Mucosa of gallbladder (tissue), 1 donor: ENCODE measurements around the gene SPRYD7. TPM values are rescaled to one million over a fixed set of nuclear protein-coding genes. Genes with fewer than 3 reads are reported as not detected.
"Not testable (repeated sequence)": the region's sequence is repeated elsewhere in the genome, so short reads cannot be mapped to it uniquely, and the experiment has no call there.

Source experiments
- DNase-seq: peaks from one replicate; pipeline ENCODE4 v3.0.0-alpha.2; 2020; ENCODE audit warnings: low spot score
- total RNA-seq: library from RNA; stranded (reverse); gene quantifications from one replicate; pipeline ENCODE4 v1.2.1, GENCODE V29; 2021
- donor health status: DM: no; HTN: no; CAD: no.

The SPRYD7 gene, protein sequence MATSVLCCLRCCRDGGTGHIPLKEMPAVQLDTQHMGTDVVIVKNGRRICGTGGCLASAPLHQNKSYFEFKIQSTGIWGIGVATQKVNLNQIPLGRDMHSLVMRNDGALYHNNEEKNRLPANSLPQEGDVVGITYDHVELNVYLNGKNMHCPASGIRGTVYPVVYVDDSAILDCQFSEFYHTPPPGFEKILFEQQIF
- 6.3 TPM for total RNA-seq

DNA sequence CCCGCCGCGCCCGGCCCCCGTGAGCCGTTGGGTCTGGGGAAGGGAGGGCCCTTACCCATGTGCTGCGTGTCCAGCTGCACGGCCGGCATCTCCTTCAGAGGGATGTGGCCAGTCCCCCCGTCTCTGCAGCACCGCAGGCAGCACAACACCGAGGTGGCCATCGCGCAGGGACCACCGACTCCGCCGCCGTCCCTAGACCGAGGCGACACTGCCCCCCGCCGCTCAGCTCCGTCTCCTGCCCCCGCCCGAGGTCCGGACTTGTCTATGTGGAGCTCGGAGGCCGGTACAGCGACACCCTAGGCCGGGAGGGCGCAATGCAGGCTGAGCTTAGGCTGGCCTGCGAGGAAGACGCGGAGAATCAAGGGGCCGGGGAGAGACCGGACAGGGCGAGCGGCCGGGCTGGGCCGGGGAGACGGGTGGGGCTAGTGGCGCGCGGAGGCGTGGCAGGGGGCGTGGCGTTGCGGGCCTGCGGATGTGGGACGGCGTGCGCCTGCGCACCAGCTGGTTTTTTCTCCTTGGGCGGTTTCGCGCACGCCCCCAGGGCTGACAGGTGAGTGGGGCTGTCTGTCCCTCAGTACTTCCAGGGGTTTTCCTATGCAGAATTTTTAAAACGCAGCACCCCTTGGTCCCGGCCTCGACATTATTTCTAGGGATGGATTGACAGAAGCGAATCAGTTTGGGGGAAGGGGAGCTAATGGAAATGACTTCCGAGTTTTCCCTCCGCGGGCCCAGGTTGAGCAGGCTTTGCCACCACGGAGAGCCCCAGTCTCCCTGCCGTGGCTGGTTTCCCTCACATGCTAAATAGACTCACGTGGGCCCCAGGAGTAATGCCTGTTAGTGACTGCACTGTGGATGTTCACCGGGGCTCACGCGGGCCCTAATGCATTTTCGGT lies at the start of gene SPRYD7:
TSS of gene SPRYD7 (minus strand) at position 266 of the 893 bp plus-strand sequence. CDS start at position 161, 105 bp downstream.
- DNase-seq: peak; percentile 98

DNA sequence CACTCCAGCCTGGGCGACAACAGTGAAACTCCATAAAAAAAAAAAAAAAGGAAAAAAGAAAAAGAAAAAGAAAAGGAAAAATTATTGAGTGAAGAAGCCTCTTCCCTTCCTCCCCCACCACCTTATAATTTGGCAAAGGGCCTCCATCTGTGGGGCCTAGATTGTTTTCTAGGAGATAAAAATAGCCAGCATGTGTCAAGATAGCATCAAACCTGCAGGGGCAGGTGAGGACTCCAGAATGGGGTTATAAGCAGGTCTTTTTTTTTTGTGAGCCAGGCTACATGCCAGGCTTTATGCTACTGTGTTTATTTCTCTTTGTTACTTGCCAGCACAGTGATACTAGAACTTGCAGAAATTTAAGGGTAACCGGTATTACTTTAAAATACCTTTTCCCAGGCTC lies 49.0 kb upstream of the SPRYD7 start:
- DNase-seq: no peak

DNA sequence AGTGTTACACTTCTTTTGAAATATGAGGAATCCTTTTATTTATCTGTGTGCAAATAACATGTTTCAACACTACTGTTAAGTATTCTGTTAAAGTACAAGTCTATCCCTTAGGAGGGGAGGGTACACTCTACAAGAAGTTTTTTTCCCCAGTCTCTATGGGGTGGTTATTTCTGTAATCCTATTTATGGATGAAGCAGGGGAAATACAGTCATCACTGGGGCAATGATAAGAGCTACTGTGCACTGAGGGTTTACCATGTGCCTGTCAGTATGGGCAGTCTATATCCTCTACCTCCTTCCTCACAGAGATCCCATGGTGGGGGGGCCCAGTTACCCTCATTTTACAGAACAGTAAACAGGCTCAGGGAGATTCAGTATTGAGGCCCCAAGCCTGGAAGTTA lies 44.1 kb upstream of the SPRYD7 start:
- no peak for DNase-seq

- DNase-seq: no peak
Observed at GRCh38 chr13:49977992-49978391, 41.9 kb upstream of the SPRYD7 start.

- peak; percentile 60 for DNase-seq
Observed at GRCh38 chr13:49976314-49977258, 40.4 kb upstream of the SPRYD7 start.

GRCh38 chr13:49975826-49976225 lies 39.7 kb upstream of the SPRYD7 start:
- no peak for DNase-seq

GRCh38 chr13:49972709-49973108 lies 36.6 kb upstream of the SPRYD7 start:
- no peak for DNase-seq

DNA sequence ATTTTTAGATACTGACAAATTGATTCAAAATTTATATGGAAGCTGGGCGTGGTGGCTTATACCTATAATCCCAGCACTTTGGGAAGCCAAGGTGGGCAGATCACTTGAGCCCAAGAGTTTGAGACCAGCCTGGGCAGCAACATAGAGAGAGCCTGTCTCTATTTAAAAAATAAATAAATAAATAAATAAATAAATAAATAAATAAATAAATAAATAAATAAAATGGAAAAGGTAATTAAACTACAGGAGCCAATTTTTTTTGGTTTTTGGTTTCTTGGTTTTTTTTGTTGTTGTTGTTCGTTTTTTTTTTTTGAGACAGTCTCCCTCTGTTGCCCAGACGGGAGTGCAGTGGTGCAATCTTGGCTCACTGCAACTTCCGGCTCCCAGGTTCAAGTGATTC lies 31.3 kb upstream of the SPRYD7 start:
- no peak for DNase-seq

DNA sequence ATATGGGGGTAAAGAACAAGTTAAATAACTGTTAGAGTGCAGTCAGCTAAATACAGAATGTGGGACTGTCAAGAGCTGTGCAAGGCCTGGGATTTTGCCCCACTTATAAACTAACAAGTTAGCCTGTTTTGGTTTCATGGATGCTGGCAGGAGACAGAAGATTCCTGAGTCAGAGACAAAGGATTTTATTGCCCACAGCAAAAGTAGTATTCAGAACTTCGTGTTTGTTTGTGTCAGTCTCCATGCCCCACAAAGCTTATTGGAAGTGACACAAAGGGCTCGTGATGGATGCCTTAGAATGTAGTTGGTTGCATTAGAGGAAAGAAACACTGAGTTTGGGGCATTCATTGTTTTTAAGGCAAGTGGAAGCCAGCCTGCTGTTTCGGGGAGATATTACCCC lies 22.2 kb upstream of the SPRYD7 start:
- DNase-seq: no peak

- DNase-seq: no peak
Observed at GRCh38 chr13:49956131-49956530, 20.0 kb upstream of the SPRYD7 start.

DNA sequence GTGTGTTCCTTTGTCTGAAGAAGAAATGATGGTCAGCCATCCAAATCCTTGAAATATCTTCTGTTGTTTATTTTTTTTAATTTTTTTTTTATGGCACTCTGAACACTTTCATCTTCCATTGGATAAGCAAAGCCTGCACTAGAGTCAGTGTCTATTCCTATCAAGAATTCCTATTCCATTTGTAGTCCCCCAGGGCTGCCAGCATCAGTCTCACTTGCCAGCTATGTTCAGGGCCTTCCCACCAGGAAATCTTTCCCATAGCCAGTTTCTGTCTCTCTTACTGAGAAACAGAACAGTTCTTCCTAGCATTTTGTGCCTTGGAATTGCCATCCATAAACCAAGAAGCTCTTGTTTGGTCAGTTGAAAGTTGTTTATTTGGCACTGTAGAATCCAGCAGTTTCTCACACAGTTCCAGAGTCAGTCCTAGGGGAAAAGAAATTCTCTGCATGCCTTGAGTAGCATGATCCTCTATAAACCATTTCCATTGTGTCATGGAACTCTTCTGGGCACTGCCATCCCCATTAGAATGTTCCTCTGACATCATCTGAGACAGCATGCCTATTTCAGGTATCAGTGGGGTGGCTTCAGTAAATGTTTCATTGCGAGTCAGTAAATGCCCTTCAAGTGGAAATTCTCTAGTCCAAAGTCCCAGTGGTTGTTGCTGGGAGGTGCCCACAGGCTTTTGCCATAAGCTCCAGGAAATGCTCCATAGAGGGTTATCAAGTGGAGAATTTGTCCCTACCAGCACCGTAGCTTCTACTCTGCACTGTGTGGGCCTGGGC lies 18.7 kb upstream of the SPRYD7 start:
- DNase-seq: no peak

DNA sequence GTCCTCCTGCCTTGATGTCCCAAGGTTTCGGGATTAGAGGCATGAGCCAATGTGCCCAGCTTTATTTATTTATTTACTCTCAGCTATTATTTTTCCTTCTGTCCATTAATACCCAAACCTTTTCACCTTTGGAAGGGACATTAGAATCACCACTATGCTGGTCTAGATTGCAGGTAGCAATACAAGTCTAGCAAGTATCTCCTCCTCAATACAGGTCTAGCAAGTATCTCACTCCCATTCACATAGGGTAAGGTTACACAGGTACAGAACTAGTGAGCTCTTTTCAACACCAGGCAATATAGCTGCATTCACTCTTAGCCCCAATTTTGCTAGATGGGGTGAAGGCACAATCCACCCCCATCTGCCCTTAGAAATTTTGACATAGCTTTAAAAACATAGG lies 17.4 kb upstream of the SPRYD7 start:
- no peak for DNase-seq

DNA sequence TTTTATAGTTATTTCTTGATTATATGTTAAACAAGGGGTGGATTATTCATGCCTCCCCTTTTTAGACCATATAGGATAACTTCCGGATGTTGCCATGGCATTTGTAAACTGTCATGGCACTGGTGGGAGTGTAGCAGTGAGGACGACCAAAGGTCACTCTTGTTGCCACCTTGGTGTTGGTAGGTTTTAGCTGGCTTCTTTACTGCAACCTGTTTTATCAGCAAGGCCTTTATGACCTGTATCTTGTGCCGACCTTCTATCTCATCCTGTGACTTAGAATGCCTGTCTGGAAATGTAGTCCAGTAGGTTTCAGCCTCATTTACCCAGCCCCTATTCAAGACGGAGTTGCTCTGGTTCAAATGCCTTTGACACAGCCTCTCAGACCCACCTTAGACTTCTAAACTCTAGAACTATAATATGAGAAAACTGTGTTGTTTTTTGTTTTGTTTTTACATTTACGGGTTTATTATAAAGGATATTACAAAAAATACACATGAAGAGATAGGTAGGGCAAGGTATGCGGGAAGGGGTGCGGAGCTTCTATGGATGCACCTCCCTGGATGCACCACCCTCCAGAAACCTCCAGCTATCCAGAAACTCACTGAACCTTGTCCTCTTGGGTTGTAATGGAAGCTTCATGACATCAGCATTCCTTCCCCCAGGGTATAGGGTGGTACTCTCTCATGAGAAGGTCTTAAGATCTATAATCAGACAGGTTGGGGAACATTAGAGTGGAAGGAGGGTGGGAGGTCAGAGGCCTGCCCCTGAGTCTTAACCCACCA lies 15.8 kb upstream of the SPRYD7 start:
- no peak for DNase-seq

- DNase-seq: not testable (repeated sequence)
Observed at GRCh38 chr13:49948777-49949270, 12.7 kb upstream of the SPRYD7 start.

GRCh38 chr13:49939321-49939720 lies 3.2 kb upstream of the SPRYD7 start:
- DNase-seq: no peak

DNA sequence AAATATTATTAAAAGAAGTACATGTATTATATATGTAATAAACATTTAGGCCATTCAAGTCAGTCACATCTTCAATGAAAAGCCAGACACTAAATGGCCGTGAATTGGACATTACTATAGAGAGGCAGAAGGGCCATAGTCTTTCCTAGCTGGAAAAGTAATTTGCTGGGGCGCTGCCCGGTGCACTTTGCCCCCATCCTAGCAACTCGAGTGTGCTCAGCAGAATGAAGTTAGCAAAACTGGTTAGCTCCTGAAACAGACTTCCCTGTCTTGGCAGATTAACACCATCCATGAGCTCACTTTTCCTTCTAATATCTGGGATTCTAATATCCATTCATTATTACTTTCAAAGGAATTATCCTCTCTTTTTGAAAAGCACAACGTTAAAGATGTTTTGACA lies 2.8 kb upstream of the SPRYD7 start:
- DNase-seq: peak; percentile 76

GRCh38 chr13:49938314-49938713 lies 2.2 kb upstream of the SPRYD7 start:
- DNase-seq: no peak

DNA sequence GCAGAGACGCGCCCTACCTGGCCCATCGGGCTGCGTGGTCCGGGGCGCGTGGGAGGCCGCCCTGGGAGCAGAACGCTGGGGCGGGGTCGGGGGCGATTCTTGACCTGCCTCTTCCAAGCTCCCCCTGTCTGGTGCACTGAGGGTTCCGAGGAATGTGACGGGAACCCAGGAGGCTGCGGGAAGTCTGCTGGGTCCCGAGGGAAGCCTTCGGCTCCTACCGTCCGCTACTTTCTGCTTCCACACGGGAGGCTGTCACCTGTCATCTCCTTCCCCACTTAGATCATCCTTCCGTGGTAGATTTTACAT lies 781 bp upstream of the SPRYD7 start:
- DNase-seq: no peak

GRCh38 chr13:49935171-49936074 lies 717 bp downstream of the SPRYD7 start:
- peak; percentile 29 for DNase-seq
